ENCODE data around the gene NOTCH1. TPM values are rescaled to one million over a fixed set of nuclear protein-coding genes. Genes with fewer than 3 reads are reported as not detected.

The NOTCH1 gene
- total and polyA plus RNA-seq, 2 of the 8 experiments (the other 6 are each of a cell fraction or from before 2014, with no cell fraction given) = 6.9 to 55.6 TPM

- no peak overlapping the region for H4K5ac ChIP-seq (ENCODE audit: insufficient read length, low read depth, low read length)
- FAIRE-seq = no peak
- no peak overlapping the region for H3K4ac ChIP-seq (replicated peaks; ENCODE audit: insufficient read length, low read depth, low read length)
- H3K18ac ChIP-seq (ENCODE audit: extremely low read depth, low read length) = no peak overlapping the region
- POLR2A ChIA-PET (ENCODE audit: partially characterized antibody) = no interaction called here
- no peak for DNase-seq (ENCODE audit: low read depth in 1 of 2, low spot score in 2 of 2)
- peaks cover 26 to 91% (median 44%) of the 10 kb centered on the region in 4 experiments for H3K36me3 ChIP-seq (ENCODE audit: control insufficient read depth in 2 of 4, insufficient read depth in 4 of 4, low read length in 3 of 4)
- H3K79me2 ChIP-seq (ENCODE audit: control insufficient read depth in 1 of 2, insufficient read depth in 2 of 2, low read length in 2 of 2) = no peaks in the 10 kb centered on the region
- no peak overlapping the region for H3K4me2 ChIP-seq (ENCODE audit: insufficient read depth in 1 of 2, low read depth in 2 of 2, low read length in 2 of 2)
- no peak overlapping the region for H2AK5ac ChIP-seq (ENCODE audit: low read depth, low read length)
- 94% methylated on average over 8 of the region's 13 CpGs; no CpG with 5 or more reads in 1 of the 2 experiments for WGBS, 2 experiments (ENCODE audit: extremely low coverage in 1 of 2, insufficient coverage in 1 of 2, insufficient read length in 1 of 2, insufficient replicate concordance in 2 of 2, low coverage in 1 of 2, low lambda C conversion rate in 2 of 2, missing lambda C conversion rate in 1 of 2)
- no peak overlapping the region for H3K14ac ChIP-seq (ENCODE audit: insufficient read length)
- no peak overlapping the region for H3K27ac ChIP-seq (ENCODE audit: low read depth, low read length)
- no peak overlapping the region for H3K4me3 ChIP-seq (ENCODE audit: extremely low read depth in 1 of 4, insufficient read depth in 2 of 4, low read depth in 3 of 4, low read length in 4 of 4)
- TF ChIP-seq JUND (IDR thresholded peaks at IDR 0.05; ENCODE audit: low read length) (no peak), CTCF (IDR thresholded peaks at IDR 0.05; ENCODE audit: control extremely low read depth in 1 of 3, insufficient read depth in 1 of 3, low read depth in 1 of 3, low read length in 3 of 3) (no peak), YY1 (IDR thresholded peaks at IDR 0.05; ENCODE audit: low read depth, low read length) (no peak), BACH1 (IDR thresholded peaks at IDR 0.05; ENCODE audit: low read length) (no peak), BCL11A (IDR thresholded peaks at IDR 0.05; ENCODE audit: low read depth in 2 of 2, low read length in 2 of 2) (no peak), SRF (IDR thresholded peaks at IDR 0.05; ENCODE audit: low read depth, low read length) (no peak)
- TF ChIP-seq, protein P1, sequence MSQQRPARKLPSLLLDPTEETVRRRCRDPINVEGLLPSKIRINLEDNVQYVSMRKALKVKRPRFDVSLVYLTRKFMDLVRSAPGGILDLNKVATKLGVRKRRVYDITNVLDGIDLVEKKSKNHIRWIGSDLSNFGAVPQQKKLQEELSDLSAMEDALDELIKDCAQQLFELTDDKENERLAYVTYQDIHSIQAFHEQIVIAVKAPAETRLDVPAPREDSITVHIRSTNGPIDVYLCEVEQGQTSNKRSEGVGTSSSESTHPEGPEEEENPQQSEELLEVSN (IDR thresholded peaks at IDR 0.05) = no peak
- no peak overlapping the region for H2BK15ac ChIP-seq (ENCODE audit: low read length)
- H4K20me1 ChIP-seq (replicated peaks in 1 of 2; ENCODE audit: control insufficient read depth in 1 of 2, insufficient read depth in 2 of 2, low read length in 2 of 2) = peaks cover 4 to 15% of the 10 kb centered on the region in 2 experiments
- no peak overlapping the region for H2BK120ac ChIP-seq (replicated peaks; ENCODE audit: low read depth, low read length)
- no peak overlapping the region for H2BK20ac ChIP-seq (ENCODE audit: low read length)
- no peaks in the 10 kb centered on the region for H3K4me1 ChIP-seq (replicated peaks in 1 of 4; ENCODE audit: control insufficient read depth in 3 of 4, insufficient read depth in 4 of 4, low read length in 3 of 4)
- H3K27me3 ChIP-seq (replicated peaks in 1 of 4; ENCODE audit: control insufficient read depth in 3 of 4, extremely low read depth in 1 of 4, insufficient read depth in 3 of 4, low read length in 3 of 4) = no peaks in the 10 kb centered on the region
- H3K79me1 ChIP-seq (ENCODE audit: low read depth, low read length) = no peaks in the 10 kb centered on the region
- no peaks in the 10 kb centered on the region for H3K9me3 ChIP-seq (ENCODE audit: insufficient read depth in 2 of 2, low read depth in 1 of 2, low read length in 1 of 2)
- no peaks in the 10 kb centered on the region for H3K23me2 ChIP-seq (ENCODE audit: low read depth, low read length)
- H3K9ac ChIP-seq (replicated peaks in 1 of 4; ENCODE audit: extremely low read depth in 1 of 4, low read depth in 3 of 4, low read length in 3 of 4) = no peak overlapping the region
- H4K8ac ChIP-seq (ENCODE audit: extremely low read depth, insufficient read depth, low read length) = no peak overlapping the region
- no peak overlapping the region for H4K91ac ChIP-seq (replicated peaks; ENCODE audit: insufficient read length, low read length)
- CTCF ChIA-PET (ENCODE audit: partially characterized antibody) = interaction anchor here (0.7 to 0.8 kb wide), 2 partner anchors 25 to 119 kb away, joined by 3 read pairs; no protein-coding TSS in a partner anchor
- H2BK5ac ChIP-seq (ENCODE audit: low read depth, low read length) = 0 out of 2 replicates have a peak overlapping the region, but pooled peaks have one; percentile 10
- H3K23ac ChIP-seq (ENCODE audit: insufficient read length) = no peak overlapping the region
- H2BK12ac ChIP-seq (ENCODE audit: low read depth, low read length) = no peak overlapping the region
- H2AFZ ChIP-seq (ENCODE audit: low read length) = no peak overlapping the region
- H3K56ac ChIP-seq (replicated peaks; ENCODE audit: insufficient read length, low read depth, low read length) = no peak overlapping the region
Observed at GRCh38 chr9:136512651-136513071, 33.2 kb downstream of the NOTCH1 start.
